GM18526 (cell line): ENCODE results near the gene CKLF.

Source experiments
- POLR2A ChIP-seq: IDR thresholded peaks from 3 replicates; pipeline ENCODE4 v1.6.1; 2011; ENCODE audit not compliant: insufficient read length; ENCODE audit errors: extremely low read depth

The CKLF gene

DNA sequence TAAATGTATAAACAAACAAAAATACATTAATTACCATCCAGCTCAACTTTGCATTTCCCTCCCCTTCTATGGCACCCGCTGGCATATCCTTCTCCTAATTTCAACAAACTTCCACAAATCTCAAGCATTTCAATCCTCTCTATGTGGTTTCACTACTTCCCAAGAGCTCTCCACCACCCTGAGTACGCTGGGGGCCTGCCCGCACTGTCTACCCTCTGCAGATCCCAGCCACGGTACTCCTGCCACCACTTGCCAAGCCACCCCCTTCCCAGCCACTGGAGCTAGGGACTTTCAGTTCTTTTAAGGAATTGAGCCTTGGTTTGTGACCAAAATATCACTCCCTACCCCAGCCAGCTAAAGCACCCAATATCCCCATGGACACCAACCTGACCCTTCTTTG, 4.3 kb upstream of the CKLF start:
- TF ChIP-seq POLR2A: no peak

DNA sequence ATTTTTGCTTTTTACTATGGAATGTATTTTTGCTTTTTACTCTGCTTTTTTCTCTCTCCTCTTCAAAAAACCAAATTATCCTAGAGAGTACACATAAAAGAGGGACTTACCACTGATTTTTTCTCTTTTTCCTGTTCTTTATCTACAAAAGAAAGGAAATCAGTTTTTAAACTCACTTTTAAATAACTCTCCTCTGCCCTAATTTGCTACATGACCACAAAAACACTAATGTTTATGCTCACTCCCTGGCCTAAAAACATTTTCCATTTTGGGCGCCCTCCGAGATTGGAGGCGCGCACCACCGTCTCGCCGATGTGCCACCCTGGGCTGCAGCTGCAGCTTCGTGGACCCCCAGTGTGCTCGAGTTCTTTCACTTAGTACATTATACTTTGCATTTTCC, 3.5 kb upstream of the CKLF start:
- no peak for TF ChIP-seq POLR2A

DNA sequence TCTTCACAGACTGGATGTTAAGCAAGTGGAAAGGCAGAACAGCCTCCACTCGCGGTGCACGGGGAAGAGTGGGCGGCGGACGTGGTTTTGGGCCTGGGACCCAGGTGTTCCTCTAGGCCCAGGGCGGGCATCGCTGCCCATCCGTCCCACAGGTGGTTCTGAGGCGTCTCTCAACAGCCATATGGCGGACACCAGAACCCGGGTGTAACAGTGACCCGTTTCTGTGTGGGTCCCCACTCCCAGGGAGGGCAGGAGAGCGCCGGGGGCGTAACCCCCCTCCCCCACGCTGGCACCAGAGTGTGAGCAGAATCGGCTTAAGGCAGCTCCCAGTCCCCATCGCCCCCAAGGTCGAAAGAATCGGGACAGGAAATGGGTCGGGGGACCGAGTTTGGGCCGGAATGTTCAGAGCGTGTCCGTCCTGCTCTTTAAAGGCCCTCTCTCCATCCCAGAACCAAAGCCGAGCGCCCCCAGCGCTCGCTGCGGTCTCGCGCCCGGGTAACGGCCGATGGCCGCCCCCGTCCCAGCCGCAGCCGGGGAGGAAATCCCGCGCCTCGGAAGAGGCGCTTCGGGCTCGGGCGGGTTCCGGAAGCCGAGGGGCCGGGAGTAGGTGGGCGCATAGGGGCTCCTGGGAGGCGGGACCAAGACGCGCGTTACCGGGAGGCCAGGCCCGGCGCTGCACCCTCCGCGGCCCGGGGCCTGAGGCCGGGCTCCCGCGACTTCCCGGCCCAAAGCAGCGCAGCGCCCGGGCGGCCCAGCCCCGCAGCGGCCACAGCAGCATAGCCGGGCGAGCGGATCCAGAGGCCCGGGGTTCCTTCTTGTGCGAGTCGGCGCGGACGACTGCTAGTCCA, 2.9 kb upstream of the CKLF start, which contains the start of gene TK2:
Gene TK2, minus strand, starts transcription at position 839 of the 848 bp plus-strand sequence. Its CDS starts 61 bp downstream, at position 778.
- no peak for TF ChIP-seq POLR2A

DNA sequence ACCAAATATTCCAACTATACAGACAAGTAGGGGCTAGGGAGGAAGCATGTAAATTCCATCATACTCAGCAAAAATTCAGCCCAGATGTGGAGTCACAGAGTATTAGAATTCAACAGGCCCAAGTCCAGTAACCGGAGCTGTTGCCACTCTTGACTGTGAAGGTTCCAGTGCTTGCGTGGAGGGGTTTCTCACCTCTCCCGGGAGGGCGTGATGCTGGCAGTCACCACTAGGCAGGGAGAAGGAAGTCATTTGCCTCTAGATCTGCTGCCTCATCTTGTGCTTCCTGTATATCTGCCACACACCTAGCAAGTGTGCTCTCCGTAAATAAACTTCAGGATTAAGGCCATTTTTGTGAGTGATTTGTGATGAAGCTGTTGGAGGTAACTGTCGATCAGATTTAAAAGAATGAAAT, 1.0 kb upstream of the CKLF start:
- no peak for TF ChIP-seq POLR2A

DNA sequence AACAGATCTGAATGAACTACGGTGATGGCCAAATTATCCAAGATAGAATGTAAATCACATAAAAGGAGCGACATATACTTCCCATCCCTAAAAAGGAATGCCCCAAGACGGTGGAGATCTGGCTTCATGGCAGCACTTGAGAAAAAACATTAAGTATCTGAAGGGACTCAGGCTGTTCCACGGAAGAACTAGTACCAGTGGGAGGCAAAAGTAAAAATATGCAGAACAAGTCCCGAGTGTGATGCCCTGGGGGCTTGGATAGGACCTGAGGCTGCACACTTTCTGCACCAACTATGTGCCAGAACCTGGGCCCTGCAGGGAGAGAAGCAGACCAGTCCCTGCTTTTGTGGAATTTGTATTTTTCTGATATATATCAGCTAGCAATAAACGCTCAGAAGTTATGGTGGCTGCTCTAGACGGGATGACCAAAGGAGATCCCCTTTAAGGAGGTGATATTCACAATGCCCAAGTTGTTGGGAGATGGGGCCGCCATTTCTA, 539 bp upstream of the CKLF start:
- TF ChIP-seq POLR2A: no peak

DNA sequence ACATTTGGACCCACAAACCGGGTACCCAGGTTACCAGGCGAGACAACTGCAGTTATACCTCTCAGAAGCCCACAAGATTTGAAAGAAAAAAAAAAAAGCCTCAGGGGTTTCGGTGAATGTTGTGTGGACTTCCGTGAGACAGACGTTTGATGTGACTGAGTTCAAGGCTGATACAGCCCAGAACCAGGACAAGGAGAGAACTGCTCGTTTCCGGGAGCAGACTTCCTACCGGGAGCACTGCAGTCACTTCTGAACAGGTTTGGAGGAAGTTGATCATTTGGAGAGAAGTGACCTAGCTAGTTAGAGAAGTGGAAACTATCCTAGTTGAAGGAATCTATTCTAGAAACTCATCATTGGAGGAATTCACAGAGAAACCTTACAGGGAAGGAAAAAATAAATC, 847 bp downstream of the CKLF start:
- TF ChIP-seq POLR2A: no peak

DNA sequence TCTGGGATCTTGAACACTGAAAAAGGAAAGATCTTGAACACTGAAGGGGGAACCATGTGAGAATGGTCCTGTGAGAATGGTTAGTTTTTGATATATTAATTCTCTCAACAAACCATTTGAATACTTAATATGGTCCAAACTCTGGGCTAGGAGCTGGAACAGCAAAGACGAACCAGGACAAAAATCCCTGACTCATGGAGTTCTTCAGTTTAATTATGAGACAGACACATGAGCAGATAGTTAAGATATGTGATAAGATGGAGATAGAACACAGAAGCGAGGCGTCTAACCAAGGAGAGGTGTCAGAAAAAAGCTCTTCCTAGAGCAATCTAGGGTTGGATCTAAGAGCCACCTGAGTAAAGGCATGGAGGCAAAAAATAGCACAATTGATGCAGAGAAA, 1.6 kb downstream of the CKLF start:
- TF ChIP-seq POLR2A: no peak

DNA sequence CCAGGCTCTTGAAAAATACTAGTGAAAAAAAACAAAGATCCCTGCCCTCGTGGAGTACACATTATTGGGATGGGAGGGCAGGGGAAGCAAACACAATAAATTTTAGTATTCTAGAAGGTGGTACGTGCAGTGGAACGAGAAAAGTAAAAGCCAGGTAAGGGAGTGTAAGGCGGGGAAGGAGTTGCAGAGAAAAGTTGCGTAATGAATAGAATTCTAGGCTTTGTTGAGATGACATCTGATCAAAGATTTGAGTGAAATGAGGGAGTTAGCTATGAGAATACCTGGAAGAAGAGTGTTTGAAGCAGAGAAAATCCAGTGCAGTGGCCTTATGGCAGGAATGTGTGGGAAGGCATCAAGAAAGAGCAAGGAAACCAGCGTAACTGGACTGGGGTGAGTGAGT, 2.1 kb downstream of the CKLF start:
- TF ChIP-seq POLR2A: no peak

DNA sequence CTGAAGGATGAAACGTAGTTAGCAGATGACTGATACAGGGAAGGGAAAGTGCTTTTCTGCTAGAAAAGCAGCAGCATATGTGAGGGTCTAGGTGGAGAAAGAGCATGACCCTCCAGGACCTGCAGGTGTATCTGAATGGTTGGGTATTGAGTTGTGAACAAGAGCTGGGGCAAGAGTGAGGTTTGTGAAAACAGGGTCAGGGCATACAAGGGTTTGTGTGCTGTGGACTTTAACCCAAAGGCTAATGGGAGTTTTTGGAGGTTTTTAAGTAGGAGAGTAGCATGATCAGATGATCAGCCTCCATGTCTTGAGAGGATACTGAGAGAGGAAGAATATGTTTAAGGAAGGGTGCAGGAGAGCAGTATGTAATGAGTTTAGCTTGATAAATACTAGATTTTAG, 7.7 kb downstream of the CKLF start:
- no peak for TF ChIP-seq POLR2A

DNA sequence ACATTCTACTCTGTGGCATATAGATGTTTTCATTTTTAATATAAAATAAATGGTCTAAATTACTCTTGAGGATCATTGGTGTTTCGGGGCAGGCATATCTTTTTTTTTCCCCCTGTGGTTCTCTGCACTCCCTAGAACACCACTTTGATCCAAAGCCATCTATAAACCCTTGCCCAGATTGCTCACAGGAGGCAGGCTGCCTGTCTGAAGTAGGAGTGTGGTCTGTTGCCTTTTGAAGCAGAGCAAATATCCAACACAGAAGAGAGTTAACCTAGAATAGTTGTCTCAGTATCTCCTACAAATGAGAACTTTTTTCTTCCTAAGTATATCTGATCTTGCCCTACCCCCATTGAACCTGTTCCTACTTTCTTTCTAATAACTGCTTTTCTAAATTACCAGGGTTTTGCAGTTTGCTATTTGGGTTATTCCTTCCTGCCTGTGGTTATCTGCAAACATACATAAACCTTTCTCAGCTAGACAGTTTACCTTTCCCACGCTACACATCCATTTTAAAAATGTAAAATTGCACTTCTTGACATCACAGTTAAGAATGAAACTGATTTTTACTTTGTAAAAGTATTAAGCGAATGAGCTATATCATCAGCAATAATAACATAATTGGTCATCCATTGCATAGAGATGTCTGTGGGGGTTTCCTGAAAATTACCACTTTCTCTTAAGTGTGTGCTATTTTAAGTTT, 9.2 kb downstream of the CKLF start:
- no peak for TF ChIP-seq POLR2A

DNA sequence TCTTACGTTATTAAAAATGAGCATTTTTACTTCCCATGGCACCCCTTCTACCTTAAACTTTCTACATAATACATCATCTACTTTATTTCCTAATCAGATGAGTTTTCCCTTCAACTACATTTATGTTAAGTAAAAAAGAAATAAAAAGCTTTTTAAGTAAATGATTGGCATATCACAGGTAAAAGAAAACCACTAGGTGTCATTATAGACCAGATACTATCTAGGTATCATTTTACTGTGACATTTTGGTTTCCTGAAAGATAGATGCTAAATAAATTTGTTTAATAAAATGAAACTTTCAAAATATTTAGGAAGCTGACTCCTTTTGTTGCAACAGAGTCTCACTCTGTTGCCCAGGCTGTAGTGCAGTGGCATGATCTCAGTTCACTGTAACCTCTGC, 10.0 kb downstream of the CKLF start:
- no peak for TF ChIP-seq POLR2A

DNA sequence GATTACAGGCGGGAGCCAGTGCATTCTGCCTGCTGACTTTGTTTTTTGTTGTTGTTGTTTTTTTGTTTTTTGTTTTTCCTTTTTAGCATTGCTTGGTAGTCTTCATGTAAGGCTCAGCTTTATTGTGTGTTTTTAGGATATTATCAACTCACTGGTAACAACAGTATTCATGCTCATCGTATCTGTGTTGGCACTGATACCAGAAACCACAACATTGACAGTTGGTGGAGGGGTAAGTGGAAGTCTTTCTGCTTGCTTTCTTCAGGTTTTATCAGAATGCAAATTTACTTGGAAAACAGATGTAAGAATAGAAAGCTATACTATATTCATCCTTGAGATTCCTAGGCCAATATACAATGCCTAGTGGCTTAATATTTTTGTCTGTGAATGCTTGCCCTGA, 10.6 kb downstream of the CKLF start:
- no peak for TF ChIP-seq POLR2A

DNA sequence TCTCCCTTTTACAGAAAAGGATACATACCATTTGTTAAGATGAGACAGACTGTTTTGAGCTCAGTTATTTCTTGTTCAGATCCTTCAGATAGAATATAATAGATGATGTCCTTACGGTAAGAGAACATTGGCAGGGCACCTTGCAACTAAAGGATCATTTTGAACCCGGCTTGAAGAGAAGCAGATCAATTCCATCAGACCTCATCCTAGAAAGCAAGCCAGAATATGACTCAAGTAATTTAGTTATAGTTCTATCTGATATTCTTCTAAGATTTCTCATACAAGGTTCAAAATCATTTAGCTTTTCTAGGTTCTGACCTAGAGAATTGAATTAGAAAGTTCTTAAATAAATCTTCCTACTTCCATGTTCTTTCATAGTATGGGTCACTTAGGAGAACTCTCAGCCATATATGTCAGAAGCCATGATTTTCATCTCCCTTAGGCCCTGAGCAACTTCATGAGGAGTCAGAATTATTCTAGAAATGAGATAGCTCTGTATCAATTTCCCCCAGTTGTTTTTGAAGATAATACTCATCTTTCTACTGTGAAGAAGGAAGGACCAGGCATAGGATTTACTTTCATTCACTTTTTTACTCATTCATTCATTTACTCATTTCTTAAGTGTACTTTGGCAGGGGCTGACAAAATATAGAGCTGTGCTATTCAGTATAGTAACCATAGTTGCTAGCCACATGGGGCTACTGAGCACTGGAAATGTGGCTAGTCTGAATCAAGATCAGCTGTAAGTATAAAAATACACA, 11.4 kb downstream of the CKLF start:
- TF ChIP-seq POLR2A: no peak

DNA sequence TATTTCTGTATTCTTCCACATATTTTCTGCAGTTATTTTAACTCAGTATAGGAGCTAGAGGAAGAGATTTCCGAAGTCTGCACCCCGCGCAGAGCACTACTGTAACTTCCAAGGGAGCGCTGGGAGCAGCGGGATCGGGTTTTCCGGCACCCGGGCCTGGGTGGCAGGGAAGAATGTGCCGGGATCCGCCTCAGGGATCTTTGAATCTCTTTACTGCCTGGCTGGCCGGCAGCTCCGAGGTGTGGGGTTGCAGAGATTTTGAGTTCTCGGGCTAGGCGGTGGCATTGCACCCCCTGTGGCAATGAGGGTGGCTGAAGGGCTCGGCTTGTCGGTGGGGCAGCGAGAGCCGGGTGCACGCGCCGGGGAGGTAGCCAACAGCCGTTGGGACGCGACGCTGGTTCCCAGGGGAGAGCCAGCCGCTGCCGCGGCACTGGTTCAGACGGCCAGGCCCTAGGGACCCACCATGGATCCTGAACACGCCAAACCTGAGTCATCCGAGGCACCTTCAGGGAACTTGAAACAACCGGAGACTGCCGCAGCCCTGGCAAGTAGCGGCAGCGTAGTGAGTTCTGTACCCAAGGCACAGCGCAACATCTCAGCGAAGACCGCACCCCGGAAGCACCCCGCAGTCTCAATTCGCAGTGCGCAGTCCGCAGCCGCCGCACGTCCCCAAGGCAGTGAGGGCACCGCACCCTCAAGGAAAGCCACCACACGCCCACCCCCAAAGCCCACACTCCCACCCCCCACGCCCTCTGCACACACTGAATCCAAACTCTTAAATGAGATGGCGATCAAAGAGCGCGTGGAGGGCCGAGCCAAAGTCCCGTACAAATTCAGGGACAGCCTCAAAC, 13.9 kb downstream of the CKLF start, which contains the start of gene CMTM1:
Gene CMTM1, plus strand, starts transcription at position 389 of the 851 bp plus-strand sequence. Its CDS starts 75 bp downstream, at position 464.
- no peak for TF ChIP-seq POLR2A
